GM21515 (cell line): ENCODE measurements around the gene PAH.
"Not testable (repeated sequence)": the region's sequence is repeated elsewhere in the genome, so short reads cannot be mapped to it uniquely, and the experiment has no call there.

ENCODE experiments used
- ATAC-seq: cut with Tn5 transposase; IDR thresholded peaks from one replicate; pipeline ENCODE4 v1.9.1; 2021; ENCODE audit not compliant: unreplicated experiment

PAH gene

GRCh38 chr12:102833687-102834441 is 83.2 kb downstream of the PAH start:
- ATAC-seq, result no peak

- ATAC-seq, result not testable (repeated sequence)
Measured at GRCh38 chr12:102832826-102833225, 84.2 kb downstream of the PAH start.

GRCh38 chr12:102824218-102824835 is 92.7 kb downstream of the PAH start:
- no peak for ATAC-seq

- no peak for ATAC-seq
Measured at GRCh38 chr12:102821149-102821548, 95.9 kb downstream of the PAH start.

GRCh38 chr12:102816816-102817434 is 100.1 kb downstream of the PAH start:
- ATAC-seq, result no peak

GRCh38 chr12:102814691-102815367 is 102.2 kb downstream of the PAH start:
- ATAC-seq, result no peak

- ATAC-seq, result no peak
Measured at GRCh38 chr12:102812344-102812743, 104.7 kb downstream of the PAH start.

GRCh38 chr12:102811110-102811737 is 105.8 kb downstream of the PAH start:
- ATAC-seq, result no peak

GRCh38 chr12:102808412-102808811 is 108.6 kb downstream of the PAH start:
- ATAC-seq, result no peak

GRCh38 chr12:102806592-102806991 is 110.5 kb downstream of the PAH start:
- ATAC-seq, result no peak

GRCh38 chr12:102806110-102806509 is 110.9 kb downstream of the PAH start:
- ATAC-seq, result no peak

- ATAC-seq, result no peak
Measured at GRCh38 chr12:102800565-102800964, 116.5 kb downstream of the PAH start.

- ATAC-seq, result no peak
Measured at GRCh38 chr12:102799229-102799628, 117.8 kb downstream of the PAH start.

- no peak for ATAC-seq
Measured at GRCh38 chr12:102797528-102797927, 119.5 kb downstream of the PAH start.

GRCh38 chr12:102793921-102794320 is 123.1 kb downstream of the PAH start:
- no peak for ATAC-seq
